GM23338 (cell line): ENCODE measurements around the gene PCDHB5.
"Not testable (repeated sequence)": the region's sequence is repeated elsewhere in the genome, so short reads cannot be mapped to it uniquely, and the experiment has no call there.

Experiments used
- CTCF ChIP-seq, 2 experiments: fragments of 200-600 bp in 1 of 2; sonication (generic) in 1 of 2; conservative IDR thresholded peaks; 2 replicates each; pipeline versions ENCODE4 v1.5.1 to v1.6.1; 2016 to 2017; ENCODE audit warnings: antibody characterized with exemption in 2 of 2, low read depth in 2 of 2, mild to moderate bottlenecking in 2 of 2, moderate library complexity in 1 of 2
- EZH2 ChIP-seq: fragments of 200-600 bp; sonication (generic); IDR thresholded peaks from one replicate; pipeline ENCODE4 v1.8.0; 2017; ENCODE audit warnings: antibody characterized with exemption, mild to moderate bottlenecking, low read depth; ENCODE audit not compliant: unreplicated experiment
- JUNB ChIP-seq: IDR thresholded peaks from one replicate; pipeline ENCODE4 v1.6.1; 2016; ENCODE audit warnings: antibody characterized with exemption; ENCODE audit not compliant: unreplicated experiment

GRCh38 chr5:141102070-141102469 is 32.9 kb upstream of the PCDHB5 start:
- not testable (repeated sequence) for TF ChIP-seq JUNB; CTCF (conservative IDR thresholded peaks at IDR 0.05; ENCODE audit: low read depth in 2 of 2); EZH2
